K562 (cell line): Measurements from ENCODE around the gene SDE2. TPM values are rescaled to one million over a fixed set of nuclear protein-coding genes. Genes with fewer than 3 reads are reported as not detected.

Source experiments
- CREB1 ChIP-seq, 2 experiments: sonication (generic) in 1 of 2; formaldehyde crosslinking in 1 of 2; IDR thresholded peaks; 2 replicates each; pipeline versions ENCODE4 v1.6.1 to v1.8.0; 2012 to 2022; ENCODE audit warnings: inconsistent platforms in 1 of 2, mild to moderate bottlenecking in 1 of 2, missing genetic modification reagents in 1 of 2, moderate library complexity in 1 of 2
- DACH1 ChIP-seq: fragments of 450-650 bp; IDR thresholded peaks from 2 replicates; pipeline ENCODE4 v1.6.1; 2018; ENCODE audit not compliant: partially characterized antibody
- ETV6 ChIP-seq, 3 experiments: fragments of 150-350 bp in 1 of 3; sonication (generic) in 1 of 3; formaldehyde crosslinking in 1 of 3; IDR thresholded peaks; 2 replicates each; pipeline versions ENCODE4 v1.6.1 to v1.8.0; 2014 to 2022; ENCODE audit warnings: borderline replicate concordance in 2 of 3, low read depth in 2 of 3, antibody characterized with exemption in 1 of 3, low read length in 1 of 3, mild to moderate bottlenecking in 1 of 3, missing genetic modification reagents in 1 of 3
- GATA2 ChIP-seq: sonication (generic); formaldehyde crosslinking; IDR thresholded peaks from 2 replicates; pipeline ENCODE4 v1.4.0; 2020; ENCODE audit warnings: mild to moderate bottlenecking, missing genetic modification reagents
- MECOM ChIP-seq: fragments of 250-450 bp; sonication (Bioruptor Pico); IDR thresholded peaks from 2 replicates; pipeline ENCODE4 v1.8.0; 2022; ENCODE audit warnings: inconsistent platforms
- NELFE ChIP-seq: IDR thresholded peaks from 2 replicates; pipeline ENCODE4 v1.6.1; 2011; ENCODE audit warnings: mild to moderate bottlenecking; ENCODE audit not compliant: insufficient read depth, insufficient read length
- PHF8 ChIP-seq: fragments of 200-600 bp; sonication (generic); IDR thresholded peaks from 2 replicates; pipeline ENCODE4 v1.6.1; 2012; ENCODE audit warnings: mixed run types, mild to moderate bottlenecking, inconsistent platforms, low read length, moderate library complexity, borderline replicate concordance
- PTRF ChIP-seq: fragments of 450-650 bp; IDR thresholded peaks from 2 replicates; pipeline ENCODE4 v1.6.1; 2016; ENCODE audit warnings: mild to moderate bottlenecking, missing genetic modification characterization, missing compliant biosample characterization
- RB1 ChIP-seq: fragments of 450-650 bp; IDR thresholded peaks from 2 replicates; pipeline ENCODE4 v1.6.1; 2017; ENCODE audit warnings: low read depth, mild to moderate bottlenecking
- SRSF7 ChIP-seq: fragments of 200-400 bp; formaldehyde crosslinking; optimal IDR thresholded peaks from 2 replicates; pipeline ENCODE3; 2017; ENCODE audit warnings: mild to moderate bottlenecking, low read depth, low read length
- TAF7 ChIP-seq: fragments of 450-650 bp; IDR thresholded peaks from 2 replicates; pipeline ENCODE4 v1.6.1; 2016; ENCODE audit warnings: missing genetic modification characterization, missing compliant biosample characterization
- ZNF263 ChIP-seq: sonication (generic); formaldehyde crosslinking; IDR thresholded peaks from 2 replicates; pipeline ENCODE4 v1.8.0; 2022; ENCODE audit warnings: mild to moderate bottlenecking, missing genetic modification reagents, borderline replicate concordance
- polyA plus RNA-seq, 8 experiments: library from polyadenylated mRNA; depleted of rRNA in 4 of 8; stranded (reverse) in 5 of 8; unstranded in 3 of 8; fragments of >200 nt; fragmentation: Nextera tagmentation in 2 of 8; fragmentation: Illumina TruSeq in 1 of 8; extraction: Ambion mirVana in 2 of 8; extraction: Trizol in 1 of 8; gene quantifications; 2 replicates each; pipeline versions ENCODE4 v1.2.1 to v1.2.3, GENCODE V29; 2011 to 2014; ENCODE audit warnings: inconsistent platforms in 1 of 8, missing spikeins in 1 of 8
- total RNA-seq, 7 experiments: library from RNA; depleted of rRNA in 6 of 7; stranded (reverse); fragments of >200 nt in 6 of 7; fragmentation: Illumina TruSeq in 2 of 7; extraction: Trizol in 2 of 7; gene quantifications; 2 replicates each; pipeline versions ENCODE4 v1.2.1 to v1.2.3, GENCODE V29; 2011 to 2021; ENCODE audit warnings: low replicate concordance in 1 of 7
- TF ChIP-seq, protein P1 (sequence below): fragments of 250-450 bp; sonication (Bioruptor Pico); IDR thresholded peaks from 2 replicates; pipeline ENCODE4 v1.8.0; 2022; ENCODE audit warnings: inconsistent platforms, mild to moderate bottlenecking, moderate library complexity, borderline replicate concordance
- TF ChIP-seq, protein P2 (sequence below): sonication (generic); formaldehyde crosslinking; IDR thresholded peaks from 2 replicates; pipeline ENCODE4 v1.8.1; 2022; ENCODE audit warnings: missing genetic modification reagents
- TF ChIP-seq, protein P3 (sequence below), 2 experiments: fragments of 450-650 bp in 1 of 2; IDR thresholded peaks; 2 replicates each; pipeline ENCODE4 v1.6.1; 2011 to 2017; ENCODE audit warnings: low read depth in 2 of 2, antibody characterized with exemption in 1 of 2, borderline replicate concordance in 1 of 2, low read length in 1 of 2, mild to moderate bottlenecking in 1 of 2, mixed read lengths in 1 of 2; ENCODE audit not compliant: control insufficient read depth in 1 of 2
- TF ChIP-seq, protein P4 (sequence below), 2 experiments: fragments of 450-650 bp in 1 of 2; sonication (generic) in 1 of 2; formaldehyde crosslinking in 1 of 2; IDR thresholded peaks in 1 of 2; conservative IDR thresholded peaks in 1 of 2; 2 replicates each; pipeline versions ENCODE4 v1.6.1 to v1.8.1; 2016 to 2023; ENCODE audit warnings: mild to moderate bottlenecking in 2 of 2, moderate library complexity in 2 of 2, inconsistent platforms in 1 of 2, missing genetic modification reagents in 1 of 2
- TF ChIP-seq, protein P5 (sequence below): fragments of 450-650 bp; formaldehyde crosslinking; IDR thresholded peaks from 2 replicates; pipeline ENCODE4 v1.4.0; 2020; ENCODE audit warnings: mild to moderate bottlenecking, moderate library complexity

The SDE2 gene
- total and polyA plus RNA-seq, 9 of the 15 experiments (the other 6 are each of a cell fraction or from before 2014, with no cell fraction given): 14.3 to 62.3 (median 46.0) TPM

DNA sequence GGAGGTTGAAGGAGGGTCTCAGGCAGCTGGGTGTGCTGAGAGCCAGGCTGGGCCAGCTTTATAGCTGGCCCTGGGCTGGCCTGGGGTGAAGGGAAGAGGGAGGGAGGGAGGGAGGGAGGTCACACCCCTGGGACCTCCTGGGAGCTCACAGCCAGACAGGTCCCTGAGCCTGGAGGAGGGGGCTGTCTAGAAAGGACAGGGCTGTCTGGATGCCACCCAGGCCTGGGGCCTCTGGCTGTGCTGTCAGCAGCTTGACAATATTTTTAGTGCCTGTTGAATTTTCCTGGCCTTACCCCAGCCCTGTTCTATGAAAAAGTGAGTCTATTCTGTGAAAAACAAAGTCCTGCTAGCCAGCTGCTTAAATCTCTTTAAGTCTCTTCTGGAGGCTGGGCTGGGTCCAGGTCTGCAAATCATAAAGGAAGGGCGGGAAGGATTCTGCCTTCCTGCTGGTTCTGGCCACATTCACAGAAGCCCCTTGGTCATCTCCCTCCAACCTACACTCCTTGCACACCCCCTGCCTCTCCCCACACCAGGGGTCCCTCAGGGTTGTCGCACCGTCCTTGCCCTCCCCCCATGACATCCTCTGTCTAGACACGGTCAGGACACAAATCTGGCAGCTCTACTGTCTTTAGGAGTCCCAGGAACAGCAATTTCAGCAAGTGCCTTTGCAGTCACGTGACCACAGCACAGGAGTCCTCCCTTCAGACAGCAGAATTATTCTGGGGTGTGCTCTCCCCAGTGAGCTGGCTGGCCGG, 57.8 kb downstream of the SDE2 start, which contains the start of gene LEFTY2 (continued):
- TF ChIP-seq, protein P1, sequence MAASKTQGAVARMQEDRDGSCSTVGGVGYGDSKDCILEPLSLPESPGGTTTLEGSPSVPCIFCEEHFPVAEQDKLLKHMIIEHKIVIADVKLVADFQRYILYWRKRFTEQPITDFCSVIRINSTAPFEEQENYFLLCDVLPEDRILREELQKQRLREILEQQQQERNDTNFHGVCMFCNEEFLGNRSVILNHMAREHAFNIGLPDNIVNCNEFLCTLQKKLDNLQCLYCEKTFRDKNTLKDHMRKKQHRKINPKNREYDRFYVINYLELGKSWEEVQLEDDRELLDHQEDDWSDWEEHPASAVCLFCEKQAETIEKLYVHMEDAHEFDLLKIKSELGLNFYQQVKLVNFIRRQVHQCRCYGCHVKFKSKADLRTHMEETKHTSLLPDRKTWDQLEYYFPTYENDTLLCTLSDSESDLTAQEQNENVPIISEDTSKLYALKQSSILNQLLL: no peak
- TF ChIP-seq SRSF7: no peak
- TF ChIP-seq, protein P2, sequence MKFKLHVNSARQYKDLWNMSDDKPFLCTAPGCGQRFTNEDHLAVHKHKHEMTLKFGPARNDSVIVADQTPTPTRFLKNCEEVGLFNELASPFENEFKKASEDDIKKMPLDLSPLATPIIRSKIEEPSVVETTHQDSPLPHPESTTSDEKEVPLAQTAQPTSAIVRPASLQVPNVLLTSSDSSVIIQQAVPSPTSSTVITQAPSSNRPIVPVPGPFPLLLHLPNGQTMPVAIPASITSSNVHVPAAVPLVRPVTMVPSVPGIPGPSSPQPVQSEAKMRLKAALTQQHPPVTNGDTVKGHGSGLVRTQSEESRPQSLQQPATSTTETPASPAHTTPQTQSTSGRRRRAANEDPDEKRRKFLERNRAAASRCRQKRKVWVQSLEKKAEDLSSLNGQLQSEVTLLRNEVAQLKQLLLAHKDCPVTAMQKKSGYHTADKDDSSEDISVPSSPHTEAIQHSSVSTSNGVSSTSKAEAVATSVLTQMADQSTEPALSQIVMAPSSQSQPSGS (CRISPR knock-in tag): no peak
- TF ChIP-seq PHF8: no peak
- no peak for TF ChIP-seq PTRF (tag)
- TF ChIP-seq TAF7 (tag): no peak
- no peak for TF ChIP-seq GATA2 (CRISPR knock-in tag)
- TF ChIP-seq, protein P3, sequence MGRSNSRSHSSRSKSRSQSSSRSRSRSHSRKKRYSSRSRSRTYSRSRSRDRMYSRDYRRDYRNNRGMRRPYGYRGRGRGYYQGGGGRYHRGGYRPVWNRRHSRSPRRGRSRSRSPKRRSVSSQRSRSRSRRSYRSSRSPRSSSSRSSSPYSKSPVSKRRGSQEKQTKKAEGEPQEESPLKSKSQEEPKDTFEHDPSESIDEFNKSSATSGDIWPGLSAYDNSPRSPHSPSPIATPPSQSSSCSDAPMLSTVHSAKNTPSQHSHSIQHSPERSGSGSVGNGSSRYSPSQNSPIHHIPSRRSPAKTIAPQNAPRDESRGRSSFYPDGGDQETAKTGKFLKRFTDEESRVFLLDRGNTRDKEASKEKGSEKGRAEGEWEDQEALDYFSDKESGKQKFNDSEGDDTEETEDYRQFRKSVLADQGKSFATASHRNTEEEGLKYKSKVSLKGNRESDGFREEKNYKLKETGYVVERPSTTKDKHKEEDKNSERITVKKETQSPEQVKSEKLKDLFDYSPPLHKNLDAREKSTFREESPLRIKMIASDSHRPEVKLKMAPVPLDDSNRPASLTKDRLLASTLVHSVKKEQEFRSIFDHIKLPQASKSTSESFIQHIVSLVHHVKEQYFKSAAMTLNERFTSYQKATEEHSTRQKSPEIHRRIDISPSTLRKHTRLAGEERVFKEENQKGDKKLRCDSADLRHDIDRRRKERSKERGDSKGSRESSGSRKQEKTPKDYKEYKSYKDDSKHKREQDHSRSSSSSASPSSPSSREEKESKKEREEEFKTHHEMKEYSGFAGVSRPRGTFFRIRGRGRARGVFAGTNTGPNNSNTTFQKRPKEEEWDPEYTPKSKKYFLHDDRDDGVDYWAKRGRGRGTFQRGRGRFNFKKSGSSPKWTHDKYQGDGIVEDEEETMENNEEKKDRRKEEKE (IDR thresholded peaks at IDR 0.05; ENCODE audit: borderline replicate concordance in 1 of 2, control insufficient read depth in 1 of 2, low read depth in 2 of 2, low read length in 1 of 2): no peak
- no peak for TF ChIP-seq MECOM (CRISPR knock-in tag)
- TF ChIP-seq ZNF263 (CRISPR knock-in tag): peak; percentile 86
- TF ChIP-seq, protein P4, sequence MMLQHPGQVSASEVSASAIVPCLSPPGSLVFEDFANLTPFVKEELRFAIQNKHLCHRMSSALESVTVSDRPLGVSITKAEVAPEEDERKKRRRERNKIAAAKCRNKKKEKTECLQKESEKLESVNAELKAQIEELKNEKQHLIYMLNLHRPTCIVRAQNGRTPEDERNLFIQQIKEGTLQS (IDR thresholded peaks at IDR 0.05): no peak
- TF ChIP-seq, protein P4 (CRISPR knock-in tag; conservative IDR thresholded peaks at IDR 0.05): no peak
- TF ChIP-seq ETV6 (IDR thresholded peaks at IDR 0.05; ENCODE audit: borderline replicate concordance in 1 of 2, low read depth in 2 of 2, low read length in 1 of 2): no peak
- no peak for TF ChIP-seq ETV6 (CRISPR knock-in tag; IDR thresholded peaks at IDR 0.05; ENCODE audit: borderline replicate concordance)
- TF ChIP-seq RB1: no peak
- TF ChIP-seq CREB1 (IDR thresholded peaks at IDR 0.05): no peak
- TF ChIP-seq CREB1 (CRISPR knock-in tag; IDR thresholded peaks at IDR 0.05): no peak
- no peak for TF ChIP-seq DACH1
- TF ChIP-seq, protein P5, sequence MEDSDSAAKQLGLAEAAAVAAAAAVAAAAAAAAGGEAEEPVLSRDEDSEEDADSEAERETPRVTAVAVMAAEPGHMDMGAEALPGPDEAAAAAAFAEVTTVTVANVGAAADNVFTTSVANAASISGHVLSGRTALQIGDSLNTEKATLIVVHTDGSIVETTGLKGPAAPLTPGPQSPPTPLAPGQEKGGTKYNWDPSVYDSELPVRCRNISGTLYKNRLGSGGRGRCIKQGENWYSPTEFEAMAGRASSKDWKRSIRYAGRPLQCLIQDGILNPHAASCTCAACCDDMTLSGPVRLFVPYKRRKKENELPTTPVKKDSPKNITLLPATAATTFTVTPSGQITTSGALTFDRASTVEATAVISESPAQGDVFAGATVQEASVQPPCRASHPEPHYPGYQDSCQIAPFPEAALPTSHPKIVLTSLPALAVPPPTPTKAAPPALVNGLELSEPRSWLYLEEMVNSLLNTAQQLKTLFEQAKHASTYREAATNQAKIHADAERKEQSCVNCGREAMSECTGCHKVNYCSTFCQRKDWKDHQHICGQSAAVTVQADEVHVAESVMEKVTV (CRISPR knock-in tag): no peak
- no peak for TF ChIP-seq NELFE
